GM18858 (cell line): ENCODE measurements around the gene TRPC4AP.

Experiments
- ATAC-seq: cut with Tn5 transposase; IDR thresholded peaks from one replicate; pipeline ENCODE4 v1.9.1; 2021; ENCODE audit not compliant: unreplicated experiment

Gene TRPC4AP

GRCh38 chr20:35017099-35017835 is 75.3 kb downstream of the TRPC4AP start:
- ATAC-seq = no peak

GRCh38 chr20:35015863-35016193 is 76.8 kb downstream of the TRPC4AP start:
- ATAC-seq = no peak

GRCh38 chr20:35014537-35014936 is 78.1 kb downstream of the TRPC4AP start:
- ATAC-seq = no peak

- ATAC-seq = no peak
Observed at GRCh38 chr20:35013421-35014411, 78.9 kb downstream of the TRPC4AP start.

DNA sequence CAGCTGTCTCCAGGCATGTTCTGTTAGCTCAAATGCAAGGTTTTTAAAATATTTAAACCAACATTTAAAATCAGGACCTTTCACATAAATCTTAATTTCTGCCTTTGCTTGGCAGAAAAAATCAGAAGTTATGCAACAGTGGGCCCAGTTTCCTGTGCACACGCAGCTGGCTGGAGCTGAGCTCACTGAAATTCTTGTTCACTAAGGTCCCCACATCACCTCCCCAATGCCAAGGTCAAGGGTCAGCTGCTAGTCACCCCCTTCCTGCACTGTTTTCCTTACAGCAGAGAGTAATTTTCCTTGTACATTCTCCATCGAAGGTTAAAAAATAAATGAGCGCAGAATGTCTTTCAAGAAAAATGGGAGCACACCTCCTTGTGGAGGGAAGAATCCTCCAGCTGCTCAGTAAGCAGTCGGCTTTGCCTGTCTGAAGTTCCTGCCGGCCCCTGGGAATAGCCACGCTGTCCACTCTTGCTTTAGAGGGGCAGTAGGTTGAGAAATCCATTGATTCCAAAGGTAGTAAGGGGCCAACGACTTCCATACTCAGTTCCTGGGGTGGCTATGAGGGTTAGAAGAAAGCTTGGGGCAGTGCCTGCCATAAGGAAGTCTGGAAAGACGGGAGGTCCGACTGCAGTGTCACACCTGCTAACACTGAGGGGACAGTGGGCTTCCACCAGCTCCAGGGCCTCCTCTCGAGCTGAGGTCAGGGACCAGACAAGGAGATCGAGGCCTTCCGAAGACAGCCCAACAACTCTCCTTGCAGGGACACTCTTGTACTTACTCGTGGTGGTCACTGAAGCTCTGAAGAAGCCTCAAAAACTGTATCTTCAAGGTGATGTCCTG is 80.2 kb downstream of the TRPC4AP start:
- no peak for ATAC-seq

DNA sequence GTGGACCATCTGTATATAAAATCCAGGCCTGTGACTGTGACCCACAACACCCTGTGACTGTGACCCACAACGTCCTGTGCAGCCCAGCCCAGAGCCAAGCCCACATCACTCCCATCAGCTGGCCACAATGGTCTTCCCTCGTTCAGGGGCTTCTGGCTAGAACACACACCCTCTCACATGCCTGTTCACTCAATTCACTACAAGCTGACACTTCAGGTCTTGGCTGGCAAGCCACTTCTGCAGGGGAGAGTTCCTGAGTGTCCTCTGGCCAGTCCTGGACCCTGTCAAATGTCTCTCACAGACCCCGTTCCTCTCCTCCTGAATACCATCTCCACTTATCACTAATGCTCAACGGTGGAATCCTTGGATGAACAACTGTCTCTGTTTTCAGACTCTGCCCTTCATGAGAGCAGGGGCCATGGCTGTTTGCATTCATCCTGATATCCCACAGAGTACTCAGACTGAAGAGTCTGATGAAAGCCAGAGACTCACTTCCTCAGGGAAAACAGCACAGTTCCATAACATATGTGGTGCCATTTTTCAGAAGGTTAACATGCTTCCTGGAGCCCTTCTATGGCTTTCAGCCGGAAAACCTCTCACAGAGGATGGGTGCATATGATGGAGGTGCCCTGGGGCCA is 80.9 kb downstream of the TRPC4AP start:
- ATAC-seq = no peak

- no peak for ATAC-seq
Observed at GRCh38 chr20:35010405-35011192, 82.0 kb downstream of the TRPC4AP start.

DNA sequence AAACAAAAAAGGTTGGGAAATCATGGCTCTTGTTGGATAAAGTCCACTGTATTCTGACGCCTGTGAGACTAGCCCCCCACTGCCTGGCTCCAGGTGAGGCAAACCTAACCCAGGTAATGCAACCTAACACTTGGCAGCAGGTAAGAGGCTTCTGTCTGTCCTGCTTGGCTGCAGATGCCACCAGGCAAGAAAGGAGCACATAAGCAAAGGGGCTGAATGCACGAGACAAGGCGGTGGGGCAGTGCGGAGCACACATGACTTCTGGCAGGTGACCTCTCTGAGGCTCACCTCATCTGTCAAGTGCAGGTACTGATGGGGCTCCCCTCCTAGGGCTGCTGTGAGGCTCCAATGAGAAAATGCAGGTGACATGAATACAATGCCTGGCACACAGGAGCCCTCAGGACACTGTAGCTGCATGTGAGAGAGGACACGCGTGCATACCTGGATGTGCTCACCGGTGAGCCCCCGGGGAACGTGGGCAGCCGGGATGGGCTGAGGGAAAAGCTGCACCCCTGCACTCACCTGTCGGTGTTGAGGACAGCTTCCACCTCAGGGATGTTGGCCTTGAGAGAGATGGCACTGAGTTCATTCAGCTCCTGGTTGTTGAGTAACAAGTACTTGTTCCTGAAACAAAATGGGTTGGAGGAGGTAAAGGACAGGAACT is 82.8 kb downstream of the TRPC4AP start:
- ATAC-seq = no peak

- ATAC-seq = no peak
Observed at GRCh38 chr20:35008411-35009342, 83.9 kb downstream of the TRPC4AP start.

- ATAC-seq = no peak
Observed at GRCh38 chr20:35007891-35008290, 84.7 kb downstream of the TRPC4AP start.

DNA sequence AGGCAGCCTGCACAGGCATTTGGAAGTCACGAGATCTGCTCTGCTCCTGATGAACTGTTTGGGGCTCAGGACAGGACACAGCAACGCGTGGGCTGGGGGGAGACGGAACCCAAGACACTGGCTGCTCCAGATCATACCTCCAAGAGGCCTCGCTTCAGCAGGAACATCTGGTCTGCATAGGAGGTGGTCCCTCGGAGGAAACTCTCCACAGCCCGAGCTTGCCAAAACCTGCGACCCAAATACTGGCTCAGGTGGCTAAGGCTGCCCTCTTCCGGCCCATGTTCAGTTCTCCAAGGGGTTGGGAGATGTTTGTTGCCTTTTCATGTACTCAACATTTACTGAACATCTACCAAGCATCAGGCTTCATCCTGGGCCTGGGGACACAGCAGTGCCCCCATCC is 85.2 kb downstream of the TRPC4AP start:
- no peak for ATAC-seq

DNA sequence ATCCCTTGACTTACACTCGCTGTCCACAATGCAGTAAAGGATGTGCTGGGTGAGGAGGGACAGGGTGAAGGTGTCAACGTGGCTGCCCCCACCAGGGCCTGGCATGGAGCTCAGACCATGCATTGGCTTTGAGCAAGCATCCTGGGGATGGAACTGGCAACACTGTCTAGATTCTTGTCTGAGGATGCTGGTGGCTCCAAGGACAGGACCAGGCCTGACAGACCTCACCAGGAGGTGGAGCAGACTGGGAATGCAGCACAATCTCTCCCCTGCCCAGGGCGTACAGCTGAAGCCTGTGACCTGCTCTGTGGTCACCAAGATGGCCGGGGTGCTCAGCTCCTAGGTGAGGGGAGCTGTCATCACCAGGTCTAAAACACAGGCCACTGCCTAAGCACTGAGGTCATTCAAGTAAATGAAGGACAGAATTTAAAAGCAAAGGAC is 86.1 kb downstream of the TRPC4AP start:
- ATAC-seq = no peak

DNA sequence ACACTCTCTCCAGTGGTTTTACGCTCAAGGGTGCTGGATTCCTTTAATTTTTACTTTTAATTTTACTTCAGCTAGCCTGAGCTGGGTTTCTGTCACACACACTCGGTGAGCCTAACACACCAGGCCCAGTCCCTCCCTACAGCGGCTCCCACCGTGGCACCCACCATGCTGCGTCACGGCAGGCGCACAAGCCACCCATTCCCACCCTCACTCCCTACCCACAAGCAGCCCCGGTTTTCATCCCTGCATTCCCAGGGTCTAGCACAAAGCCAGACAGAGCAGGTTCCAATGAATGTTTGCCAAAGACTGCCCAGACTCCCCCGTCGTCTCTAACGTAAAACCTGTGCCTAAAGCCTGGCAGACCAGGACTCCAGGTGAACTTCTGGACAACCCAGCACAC is 86.6 kb downstream of the TRPC4AP start:
- no peak for ATAC-seq

DNA sequence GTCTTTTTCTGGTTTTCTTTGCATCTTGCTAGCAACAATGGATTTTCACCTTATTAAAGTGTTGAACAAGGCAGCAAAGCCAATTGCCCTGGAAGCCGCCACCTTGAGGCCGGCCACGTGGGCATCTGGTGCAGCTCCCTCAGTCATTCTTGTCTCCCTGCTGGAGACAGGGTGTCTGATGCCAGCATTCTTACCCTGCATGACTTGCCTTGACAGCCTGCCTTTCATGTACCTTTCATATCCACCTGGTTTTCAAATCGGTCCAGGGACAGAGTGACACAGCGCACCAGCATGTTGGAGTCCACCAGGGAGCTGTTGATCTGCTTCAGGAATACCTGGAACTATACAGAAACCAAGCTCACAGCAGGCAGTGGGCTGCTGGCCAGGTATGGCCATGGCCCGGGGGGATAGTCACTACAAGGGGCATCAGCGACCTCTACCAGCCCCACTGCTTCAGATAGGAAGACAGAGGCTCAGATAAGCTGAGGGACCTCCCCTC is 87.1 kb downstream of the TRPC4AP start:
- no peak for ATAC-seq

DNA sequence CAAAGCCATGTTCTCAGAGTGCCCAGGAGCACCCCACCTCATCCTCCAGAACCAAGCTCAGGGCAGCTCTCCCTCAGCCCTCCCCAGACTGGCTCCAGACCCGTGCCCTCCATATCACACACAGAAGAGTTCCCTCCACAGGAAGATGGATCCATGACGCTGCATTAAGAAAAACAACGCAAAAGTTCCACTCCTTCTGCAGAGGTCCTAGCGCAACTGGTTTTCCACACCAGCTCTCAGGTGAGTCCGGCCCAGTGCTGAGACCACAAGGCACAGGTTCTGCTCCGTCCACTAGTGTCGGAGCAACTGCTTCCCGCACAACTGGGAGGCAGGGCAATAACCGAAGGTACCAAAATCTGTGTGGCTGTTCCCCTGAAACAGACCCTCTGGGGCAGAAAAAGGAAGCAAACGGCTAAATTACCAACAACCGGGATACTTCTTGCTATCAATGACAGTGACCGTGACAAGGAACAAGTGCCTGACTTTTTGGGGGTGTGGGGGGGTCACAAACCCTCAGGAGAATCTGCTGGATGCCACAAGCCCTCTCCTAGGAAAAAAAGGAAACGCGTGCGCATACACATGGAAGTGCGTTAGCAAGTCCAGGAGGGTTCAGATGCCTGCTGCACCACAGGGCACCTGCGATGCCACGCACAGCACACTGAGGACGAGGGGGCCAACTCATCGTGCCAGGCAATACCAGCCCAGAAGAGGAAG is 87.7 kb downstream of the TRPC4AP start:
- ATAC-seq = no peak

DNA sequence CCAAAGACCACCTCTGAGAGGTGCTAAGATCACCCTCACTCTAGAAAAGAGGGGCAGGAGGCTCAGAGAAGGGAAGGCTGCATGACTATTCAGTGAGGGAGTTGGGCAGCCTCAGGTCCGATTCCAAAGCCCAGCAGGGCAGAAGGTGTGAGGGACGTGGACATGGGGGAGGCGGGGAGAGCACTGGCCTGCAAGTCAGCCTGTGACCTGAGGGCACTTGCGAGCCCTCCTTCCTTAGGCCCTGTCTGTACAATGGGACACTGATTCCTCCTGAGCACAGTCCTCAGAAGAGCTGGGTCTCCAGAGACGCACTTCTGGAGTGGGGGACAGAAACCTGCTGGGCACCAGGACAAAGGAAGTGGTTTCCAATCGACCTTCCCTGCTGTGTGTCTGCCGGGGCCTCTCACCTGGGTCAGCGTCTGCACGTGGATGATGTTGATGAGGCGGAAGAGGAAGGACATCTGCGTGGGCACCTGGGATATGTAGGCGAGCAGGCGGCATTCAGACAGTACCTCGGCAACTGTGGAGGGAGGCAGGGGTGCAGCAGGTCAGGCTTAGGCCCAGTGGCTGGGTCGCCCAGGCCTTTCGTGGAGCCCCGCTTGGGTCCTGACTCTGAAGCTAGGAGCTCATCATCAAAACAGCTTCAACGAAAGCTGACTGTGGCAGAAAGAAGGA is 88.4 kb downstream of the TRPC4AP start:
- ATAC-seq = no peak
